ENCODE measurements around the gene ZC4H2. TPM values are rescaled to one million over a fixed set of nuclear protein-coding genes. Genes with fewer than 3 reads are reported as not detected.
"Not testable (repeated sequence)": the region's sequence is repeated elsewhere in the genome, so short reads cannot be mapped to it uniquely, and the experiment has no call there.

The ZC4H2 gene
- total RNA-seq, result 1 to 10 TPM; 6.4 to 7.0 (median 6.5) TPM

- no peaks in the 10 kb centered on the region for H3K9me3 Mint-ChIP-seq
- peak; percentile 57 for DNase-seq
- H3K36me3 Mint-ChIP-seq (ENCODE audit: insufficient read depth), result peaks cover 4% of the 10 kb centered on the region
- peak within 1 kb of the TSS; percentile 95 for H3K4me3 Mint-ChIP-seq
- peaks cover 22% of the 10 kb centered on the region for H3K4me1 Mint-ChIP-seq (ENCODE audit: low read depth)
- ATAC-seq, result peak; percentile 96 to 97
- no peaks in the 10 kb centered on the region for H3K27me3 Mint-ChIP-seq (ENCODE audit: low read depth)
Observed at GRCh38 chrX:64975989-64976672, at the start of gene ZC4H2. Gene ZC4H2, minus strand, starts transcription at chrX:64976450. Its CDS starts 73 bp downstream, at chrX:64976377.

- peaks cover 8% of the 10 kb centered on the region for H3K36me3 Mint-ChIP-seq (ENCODE audit: insufficient read depth)
- H3K4me1 Mint-ChIP-seq (ENCODE audit: low read depth), result no peaks in the 10 kb centered on the region
- no peak for ATAC-seq
- H3K9me3 Mint-ChIP-seq, result no peaks in the 10 kb centered on the region
- no peak for DNase-seq
- no peak overlapping the region for H3K4me3 Mint-ChIP-seq
- no peaks in the 10 kb centered on the region for H3K27me3 Mint-ChIP-seq (ENCODE audit: low read depth)
Observed at GRCh38 chrX:65017451-65017850, 41.2 kb upstream of the ZC4H2 start.

GRCh38 chrX:65014230-65014629 is 38.0 kb upstream of the ZC4H2 start:
- DNase-seq (no peak), ATAC-seq (no peak)
- Mint-ChIP-seq H3K4me3 (no peak overlapping the region), H3K4me1 (ENCODE audit: low read depth) (no peaks in the 10 kb centered on the region), H3K27me3 (ENCODE audit: low read depth) (no peaks in the 10 kb centered on the region), H3K9me3 (no peaks in the 10 kb centered on the region), H3K36me3 (ENCODE audit: insufficient read depth) (no peaks in the 10 kb centered on the region)

GRCh38 chrX:65009459-65009858 is 33.2 kb upstream of the ZC4H2 start:
- DNase-seq (no peak), ATAC-seq (no peak)
- H3K4me1 Mint-ChIP-seq (ENCODE audit: low read depth), result no peaks in the 10 kb centered on the region
- H3K36me3 Mint-ChIP-seq (ENCODE audit: insufficient read depth), result peaks cover 3% of the 10 kb centered on the region
- no peak overlapping the region for H3K4me3 Mint-ChIP-seq
- no peaks in the 10 kb centered on the region for H3K9me3 Mint-ChIP-seq
- no peaks in the 10 kb centered on the region for H3K27me3 Mint-ChIP-seq (ENCODE audit: low read depth)

GRCh38 chrX:65002208-65002607 is 26.0 kb upstream of the ZC4H2 start:
- H3K4me1 Mint-ChIP-seq (ENCODE audit: low read depth); H3K4me3 Mint-ChIP-seq; ATAC-seq; DNase-seq; H3K9me3 Mint-ChIP-seq; H3K27me3 Mint-ChIP-seq (ENCODE audit: low read depth); H3K36me3 Mint-ChIP-seq (ENCODE audit: insufficient read depth): not testable (repeated sequence)

GRCh38 chrX:64996805-64997204 is 20.6 kb upstream of the ZC4H2 start:
- Mint-ChIP-seq H3K9me3 (peaks cover 10% of the 10 kb centered on the region), H3K4me3 (no peak overlapping the region), H3K4me1 (ENCODE audit: low read depth) (no peaks in the 10 kb centered on the region), H3K27me3 (ENCODE audit: low read depth) (no peaks in the 10 kb centered on the region), H3K36me3 (ENCODE audit: insufficient read depth) (peaks cover under 1% of the 10 kb centered on the region)
- ATAC-seq (no peak), DNase-seq (no peak)

GRCh38 chrX:64994131-64994798 is 18.0 kb upstream of the ZC4H2 start:
- ATAC-seq, result no peak
- Mint-ChIP-seq H3K27me3 (ENCODE audit: low read depth) (no peaks in the 10 kb centered on the region), H3K4me3 (no peak overlapping the region), H3K4me1 (ENCODE audit: low read depth) (no peaks in the 10 kb centered on the region), H3K9me3 (peaks cover 5% of the 10 kb centered on the region), H3K36me3 (ENCODE audit: insufficient read depth) (peaks cover 2% of the 10 kb centered on the region)
- DNase-seq, result no peak

GRCh38 chrX:64977830-64978229 is 1.6 kb upstream of the ZC4H2 start:
- H3K27me3 Mint-ChIP-seq (ENCODE audit: low read depth), result no peaks in the 10 kb centered on the region
- H3K4me3 Mint-ChIP-seq, result no peak overlapping the region
- H3K4me1 Mint-ChIP-seq (ENCODE audit: low read depth), result peaks cover 22% of the 10 kb centered on the region
- no peak for DNase-seq
- ATAC-seq, result no peak
- H3K36me3 Mint-ChIP-seq (ENCODE audit: insufficient read depth), result no peaks in the 10 kb centered on the region
- H3K9me3 Mint-ChIP-seq, result no peaks in the 10 kb centered on the region

- no peaks in the 10 kb centered on the region for H3K36me3 Mint-ChIP-seq (ENCODE audit: insufficient read depth)
- no peaks in the 10 kb centered on the region for H3K27me3 Mint-ChIP-seq (ENCODE audit: low read depth)
- no peaks in the 10 kb centered on the region for H3K9me3 Mint-ChIP-seq
- ATAC-seq, result no peak
- H3K4me1 Mint-ChIP-seq (ENCODE audit: low read depth), result peaks cover 22% of the 10 kb centered on the region
- peak overlapping the region; percentile 95 for H3K4me3 Mint-ChIP-seq
- DNase-seq, result no peak
Observed at GRCh38 chrX:64977051-64977450, 801 bp upstream of the ZC4H2 start.

GRCh38 chrX:64976673-64977040 is 407 bp upstream of the ZC4H2 start:
- no peaks in the 10 kb centered on the region for H3K9me3 Mint-ChIP-seq
- H3K4me3 Mint-ChIP-seq, result peak overlapping the region; percentile 95
- no peaks in the 10 kb centered on the region for H3K27me3 Mint-ChIP-seq (ENCODE audit: low read depth)
- DNase-seq (no peak), ATAC-seq (peak in 1 of 2 donors; percentile 20)
- H3K4me1 Mint-ChIP-seq (ENCODE audit: low read depth), result peaks cover 22% of the 10 kb centered on the region
- no peaks in the 10 kb centered on the region for H3K36me3 Mint-ChIP-seq (ENCODE audit: insufficient read depth)

- no peak for DNase-seq
- ATAC-seq, result peak; percentile 20 to 44
- Mint-ChIP-seq H3K27me3 (ENCODE audit: low read depth) (no peaks in the 10 kb centered on the region), H3K4me3 (peak overlapping the region; percentile 95), H3K36me3 (ENCODE audit: insufficient read depth) (peaks cover 8% of the 10 kb centered on the region), H3K4me1 (ENCODE audit: low read depth) (peaks cover 22% of the 10 kb centered on the region), H3K9me3 (no peaks in the 10 kb centered on the region)
Observed at GRCh38 chrX:64975491-64975890, 759 bp downstream of the ZC4H2 start.

GRCh38 chrX:64925480-64925879 is 50.8 kb downstream of the ZC4H2 start:
- ATAC-seq, result no peak
- H3K36me3 Mint-ChIP-seq (ENCODE audit: insufficient read depth), result peaks cover 3% of the 10 kb centered on the region
- H3K27me3 Mint-ChIP-seq (ENCODE audit: low read depth), result no peaks in the 10 kb centered on the region
- no peak overlapping the region for H3K4me3 Mint-ChIP-seq
- H3K9me3 Mint-ChIP-seq, result peaks cover 9% of the 10 kb centered on the region
- DNase-seq, result no peak
- H3K4me1 Mint-ChIP-seq (ENCODE audit: low read depth), result no peaks in the 10 kb centered on the region

GRCh38 chrX:64908121-64908520 is 68.1 kb downstream of the ZC4H2 start:
- H3K36me3 Mint-ChIP-seq (ENCODE audit: insufficient read depth), result peaks cover 34% of the 10 kb centered on the region
- no peaks in the 10 kb centered on the region for H3K4me1 Mint-ChIP-seq (ENCODE audit: low read depth)
- no peak for ATAC-seq
- DNase-seq, result no peak
- H3K9me3 Mint-ChIP-seq, result peaks cover 24% of the 10 kb centered on the region
- H3K27me3 Mint-ChIP-seq (ENCODE audit: low read depth), result no peaks in the 10 kb centered on the region
- H3K4me3 Mint-ChIP-seq, result no peak overlapping the region

GRCh38 chrX:64894454-64895038 is 81.7 kb downstream of the ZC4H2 start:
- H3K27me3 Mint-ChIP-seq (ENCODE audit: low read depth), result no peaks in the 10 kb centered on the region
- H3K4me1 Mint-ChIP-seq (ENCODE audit: low read depth), result peaks cover 2% of the 10 kb centered on the region
- DNase-seq (no peak), ATAC-seq (peak in 1 of 2 donors; percentile 52)
- H3K36me3 Mint-ChIP-seq (ENCODE audit: insufficient read depth), result no peaks in the 10 kb centered on the region
- H3K9me3 Mint-ChIP-seq, result peaks cover 5% of the 10 kb centered on the region
- H3K4me3 Mint-ChIP-seq, result no peak overlapping the region

- ATAC-seq, result no peak
- H3K27me3 Mint-ChIP-seq (ENCODE audit: low read depth), result no peaks in the 10 kb centered on the region
- no peaks in the 10 kb centered on the region for H3K4me1 Mint-ChIP-seq (ENCODE audit: low read depth)
- peaks cover 7% of the 10 kb centered on the region for H3K9me3 Mint-ChIP-seq
- no peak overlapping the region for H3K4me3 Mint-ChIP-seq
- no peaks in the 10 kb centered on the region for H3K36me3 Mint-ChIP-seq (ENCODE audit: insufficient read depth)
- DNase-seq, result no peak
Observed at GRCh38 chrX:64885850-64886249, 90.4 kb downstream of the ZC4H2 start.
